Measurements from ENCODE around the gene C7orf25. TPM values are rescaled to one million over a fixed set of nuclear protein-coding genes. Genes with fewer than 3 reads are reported as not detected.
A peak's percentile ranks its signal among the peaks of the same experiment; 100 is the strongest.

Gene C7orf25
- total and polyA plus RNA-seq, 2 of the 13 experiments (the other 11 are each of a cell fraction or from before 2014, with no cell fraction given) = 0.37 to 1.3 TPM

DNA sequence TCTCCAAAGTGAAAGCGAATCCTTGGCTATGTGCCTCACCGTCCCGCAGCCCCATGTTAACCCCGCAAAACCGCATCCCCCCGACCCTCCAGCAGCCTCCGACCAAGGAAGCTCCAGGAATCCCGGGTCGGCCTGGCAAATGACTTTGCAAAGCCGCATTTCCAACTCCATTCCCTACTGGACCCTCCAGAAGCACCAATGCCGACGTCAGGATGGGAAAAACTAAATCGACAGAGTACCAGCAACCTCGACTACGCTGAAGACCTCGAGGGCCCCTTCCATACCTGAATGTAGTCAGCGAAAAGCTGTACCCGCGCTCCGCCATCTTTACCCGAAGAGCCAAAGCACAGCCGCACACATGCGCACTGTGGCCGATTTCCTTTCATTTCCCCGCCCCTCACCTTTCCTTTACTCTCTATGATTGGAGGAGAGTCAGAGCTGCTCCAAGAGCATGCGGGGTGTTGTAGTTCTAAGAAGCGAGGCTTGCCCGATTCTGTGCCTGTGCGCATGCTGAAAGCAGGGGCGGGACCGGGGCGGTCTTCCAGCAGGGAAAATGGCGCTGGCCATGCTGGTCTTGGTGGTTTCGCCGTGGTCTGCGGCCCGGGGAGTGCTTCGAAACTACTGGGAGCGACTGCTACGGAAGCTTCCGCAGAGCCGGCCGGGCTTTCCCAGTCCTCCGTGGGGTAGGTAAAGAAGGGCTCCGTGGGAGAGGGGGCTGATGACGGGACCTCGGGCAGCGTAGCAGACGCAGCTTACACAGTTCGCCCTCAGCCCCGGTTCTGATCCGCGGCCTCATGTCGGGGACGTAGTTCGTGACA, 20.2 kb upstream of the C7orf25 start, which contains the start of the genes MRPL32 and PSMA2 (continued):
- TF ChIP-seq, protein P1, sequence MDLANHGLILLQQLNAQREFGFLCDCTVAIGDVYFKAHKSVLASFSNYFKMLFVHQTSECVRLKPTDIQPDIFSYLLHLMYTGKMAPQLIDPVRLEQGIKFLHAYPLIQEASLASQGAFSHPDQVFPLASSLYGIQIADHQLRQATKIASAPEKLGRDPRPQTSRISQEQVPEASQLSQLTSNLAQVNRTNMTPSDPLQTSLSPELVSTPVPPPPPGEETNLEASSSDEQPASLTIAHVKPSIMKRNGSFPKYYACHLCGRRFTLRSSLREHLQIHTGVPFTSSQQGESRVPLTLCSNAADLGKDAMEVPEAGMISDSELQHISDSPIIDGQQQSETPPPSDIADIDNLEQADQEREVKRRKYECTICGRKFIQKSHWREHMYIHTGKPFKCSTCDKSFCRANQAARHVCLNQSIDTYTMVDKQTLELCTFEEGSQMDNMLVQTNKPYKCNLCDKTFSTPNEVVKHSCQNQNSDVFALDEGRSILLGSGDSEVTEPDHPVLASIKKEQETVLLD (CRISPR knock-in tag; IDR thresholded peaks at IDR 0.05; ENCODE audit: low read depth) = 0 out of 2 replicates have a peak, but pooled peaks have one; percentile 25
- TF ChIP-seq ZNF713 (CRISPR knock-in tag; IDR thresholded peaks at IDR 0.05) (no peak), GATA4 (IDR thresholded peaks at IDR 0.05; ENCODE audit: borderline replicate concordance, low read depth) (peak; percentile 64; the same call in 1 of the 2 replicates), ZNF782 (CRISPR knock-in tag; IDR thresholded peaks at IDR 0.05; ENCODE audit: borderline replicate concordance) (no peak), ZNF326 (CRISPR knock-in tag; IDR thresholded peaks at IDR 0.05; ENCODE audit: borderline replicate concordance) (no peak), JUN (CRISPR knock-in tag; IDR thresholded peaks at IDR 0.05) (no peak), FOXK1 (CRISPR knock-in tag; IDR thresholded peaks at IDR 0.05; ENCODE audit: borderline replicate concordance, low read depth) (no peak), ARNT2 (CRISPR knock-in tag; IDR thresholded peaks at IDR 0.05; ENCODE audit: low read depth) (no peak), RARG (CRISPR knock-in tag; IDR thresholded peaks at IDR 0.05; ENCODE audit: low read depth) (no peak), NR2F6 (IDR thresholded peaks at IDR 0.05) (no peak), NR2F6 (CRISPR knock-in tag; IDR thresholded peaks at IDR 0.05) (peak; percentile 3; the same call in 1 of the 2 replicates), ZKSCAN5 (CRISPR knock-in tag; IDR thresholded peaks at IDR 0.05) (no peak), ZMYM4 (CRISPR knock-in tag; IDR thresholded peaks at IDR 0.05) (peak; percentile 60), DMAP1 (CRISPR knock-in tag; IDR thresholded peaks at IDR 0.05) (peak; percentile 89)
- TF ChIP-seq, protein P2, sequence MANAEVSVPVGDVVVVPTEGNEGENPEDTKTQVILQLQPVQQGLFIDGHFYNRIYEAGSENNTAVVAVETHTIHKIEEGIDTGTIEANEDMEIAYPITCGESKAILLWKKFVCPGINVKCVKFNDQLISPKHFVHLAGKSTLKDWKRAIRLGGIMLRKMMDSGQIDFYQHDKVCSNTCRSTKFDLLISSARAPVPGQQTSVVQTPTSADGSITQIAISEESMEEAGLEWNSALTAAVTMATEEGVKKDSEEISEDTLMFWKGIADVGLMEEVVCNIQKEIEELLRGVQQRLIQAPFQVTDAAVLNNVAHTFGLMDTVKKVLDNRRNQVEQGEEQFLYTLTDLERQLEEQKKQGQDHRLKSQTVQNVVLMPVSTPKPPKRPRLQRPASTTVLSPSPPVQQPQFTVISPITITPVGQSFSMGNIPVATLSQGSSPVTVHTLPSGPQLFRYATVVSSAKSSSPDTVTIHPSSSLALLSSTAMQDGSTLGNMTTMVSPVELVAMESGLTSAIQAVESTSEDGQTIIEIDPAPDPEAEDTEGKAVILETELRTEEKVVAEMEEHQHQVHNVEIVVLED (CRISPR knock-in tag; IDR thresholded peaks at IDR 0.05; ENCODE audit: borderline replicate concordance) = peak; percentile 51; the same call in 1 of the 2 replicates
- TF ChIP-seq, protein P3, sequence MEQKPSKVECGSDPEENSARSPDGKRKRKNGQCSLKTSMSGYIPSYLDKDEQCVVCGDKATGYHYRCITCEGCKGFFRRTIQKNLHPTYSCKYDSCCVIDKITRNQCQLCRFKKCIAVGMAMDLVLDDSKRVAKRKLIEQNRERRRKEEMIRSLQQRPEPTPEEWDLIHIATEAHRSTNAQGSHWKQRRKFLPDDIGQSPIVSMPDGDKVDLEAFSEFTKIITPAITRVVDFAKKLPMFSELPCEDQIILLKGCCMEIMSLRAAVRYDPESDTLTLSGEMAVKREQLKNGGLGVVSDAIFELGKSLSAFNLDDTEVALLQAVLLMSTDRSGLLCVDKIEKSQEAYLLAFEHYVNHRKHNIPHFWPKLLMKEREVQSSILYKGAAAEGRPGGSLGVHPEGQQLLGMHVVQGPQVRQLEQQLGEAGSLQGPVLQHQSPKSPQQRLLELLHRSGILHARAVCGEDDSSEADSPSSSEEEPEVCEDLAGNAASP (CRISPR knock-in tag; IDR thresholded peaks at IDR 0.05; ENCODE audit: borderline replicate concordance) = no peak; the same call in 1 of the 2 replicates
- TF ChIP-seq, protein P4, sequence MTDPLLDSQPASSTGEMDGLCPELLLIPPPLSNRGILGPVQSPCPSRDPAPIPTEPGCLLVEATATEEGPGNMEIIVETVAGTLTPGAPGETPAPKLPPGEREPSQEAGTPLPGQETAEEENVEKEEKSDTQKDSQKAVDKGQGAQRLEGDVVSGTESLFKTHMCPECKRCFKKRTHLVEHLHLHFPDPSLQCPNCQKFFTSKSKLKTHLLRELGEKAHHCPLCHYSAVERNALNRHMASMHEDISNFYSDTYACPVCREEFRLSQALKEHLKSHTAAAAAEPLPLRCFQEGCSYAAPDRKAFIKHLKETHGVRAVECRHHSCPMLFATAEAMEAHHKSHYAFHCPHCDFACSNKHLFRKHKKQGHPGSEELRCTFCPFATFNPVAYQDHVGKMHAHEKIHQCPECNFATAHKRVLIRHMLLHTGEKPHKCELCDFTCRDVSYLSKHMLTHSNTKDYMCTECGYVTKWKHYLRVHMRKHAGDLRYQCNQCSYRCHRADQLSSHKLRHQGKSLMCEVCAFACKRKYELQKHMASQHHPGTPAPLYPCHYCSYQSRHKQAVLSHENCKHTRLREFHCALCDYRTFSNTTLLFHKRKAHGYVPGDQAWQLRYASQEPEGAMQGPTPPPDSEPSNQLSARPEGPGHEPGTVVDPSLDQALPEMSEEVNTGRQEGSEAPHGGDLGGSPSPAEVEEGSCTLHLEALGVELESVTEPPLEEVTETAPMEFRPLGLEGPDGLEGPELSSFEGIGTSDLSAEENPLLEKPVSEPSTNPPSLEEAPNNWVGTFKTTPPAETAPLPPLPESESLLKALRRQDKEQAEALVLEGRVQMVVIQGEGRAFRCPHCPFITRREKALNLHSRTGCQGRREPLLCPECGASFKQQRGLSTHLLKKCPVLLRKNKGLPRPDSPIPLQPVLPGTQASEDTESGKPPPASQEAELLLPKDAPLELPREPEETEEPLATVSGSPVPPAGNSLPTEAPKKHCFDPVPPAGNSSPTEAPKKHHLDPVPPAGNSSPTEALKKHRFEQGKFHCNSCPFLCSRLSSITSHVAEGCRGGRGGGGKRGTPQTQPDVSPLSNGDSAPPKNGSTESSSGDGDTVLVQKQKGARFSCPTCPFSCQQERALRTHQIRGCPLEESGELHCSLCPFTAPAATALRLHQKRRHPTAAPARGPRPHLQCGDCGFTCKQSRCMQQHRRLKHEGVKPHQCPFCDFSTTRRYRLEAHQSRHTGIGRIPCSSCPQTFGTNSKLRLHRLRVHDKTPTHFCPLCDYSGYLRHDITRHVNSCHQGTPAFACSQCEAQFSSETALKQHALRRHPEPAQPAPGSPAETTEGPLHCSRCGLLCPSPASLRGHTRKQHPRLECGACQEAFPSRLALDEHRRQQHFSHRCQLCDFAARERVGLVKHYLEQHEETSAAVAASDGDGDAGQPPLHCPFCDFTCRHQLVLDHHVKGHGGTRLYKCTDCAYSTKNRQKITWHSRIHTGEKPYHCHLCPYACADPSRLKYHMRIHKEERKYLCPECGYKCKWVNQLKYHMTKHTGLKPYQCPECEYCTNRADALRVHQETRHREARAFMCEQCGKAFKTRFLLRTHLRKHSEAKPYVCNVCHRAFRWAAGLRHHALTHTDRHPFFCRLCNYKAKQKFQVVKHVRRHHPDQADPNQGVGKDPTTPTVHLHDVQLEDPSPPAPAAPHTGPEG (CRISPR knock-in tag; IDR thresholded peaks at IDR 0.05) = no peak
- TF ChIP-seq, protein P5, sequence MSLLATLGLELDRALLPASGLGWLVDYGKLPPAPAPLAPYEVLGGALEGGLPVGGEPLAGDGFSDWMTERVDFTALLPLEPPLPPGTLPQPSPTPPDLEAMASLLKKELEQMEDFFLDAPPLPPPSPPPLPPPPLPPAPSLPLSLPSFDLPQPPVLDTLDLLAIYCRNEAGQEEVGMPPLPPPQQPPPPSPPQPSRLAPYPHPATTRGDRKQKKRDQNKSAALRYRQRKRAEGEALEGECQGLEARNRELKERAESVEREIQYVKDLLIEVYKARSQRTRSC (CRISPR knock-in tag; IDR thresholded peaks at IDR 0.05; ENCODE audit: low read depth) = no peak
